Cortex of kidney (tissue), 1 donor: ENCODE results near the gene ARFGAP1.
"Not testable (repeated sequence)": the region's sequence is repeated elsewhere in the genome, so short reads cannot be mapped to it uniquely, and the experiment has no call there.

Experiments used
- DNase-seq: peaks from one replicate; lab custom pipeline; 2025; lab: John Stamatoyannopoulos, UW

The ARFGAP1 gene

GRCh38 chr20:63334356-63334755 lies 61.7 kb downstream of the ARFGAP1 start:
- no peak for DNase-seq

- DNase-seq = not testable (repeated sequence)
These were observed 62.4 kb downstream of the ARFGAP1 start for GRCh38 chr20:63335060-63335459.

- no peak for DNase-seq
These were observed 63.1 kb downstream of the ARFGAP1 start for GRCh38 chr20:63335711-63336110.

- no peak for DNase-seq
These were observed 63.7 kb downstream of the ARFGAP1 start for GRCh38 chr20:63336232-63336752.

- no peak for DNase-seq
These were observed 65.3 kb downstream of the ARFGAP1 start for GRCh38 chr20:63337786-63338420.
